Measurements from ENCODE around the gene NPIPB6. TPM values are rescaled to one million over a fixed set of nuclear protein-coding genes. Genes with fewer than 3 reads are reported as not detected.
A peak's percentile ranks its signal among the peaks of the same experiment; 100 is the strongest.
"Not testable (repeated sequence)": the region's sequence is repeated elsewhere in the genome, so short reads cannot be mapped to it uniquely, and the experiment has no call there.

Gene NPIPB6
- polyA plus RNA-seq, result under 1 TPM in 2 of 3 donors, not detected in 1; 0.12 to 0.19 TPM

DNA sequence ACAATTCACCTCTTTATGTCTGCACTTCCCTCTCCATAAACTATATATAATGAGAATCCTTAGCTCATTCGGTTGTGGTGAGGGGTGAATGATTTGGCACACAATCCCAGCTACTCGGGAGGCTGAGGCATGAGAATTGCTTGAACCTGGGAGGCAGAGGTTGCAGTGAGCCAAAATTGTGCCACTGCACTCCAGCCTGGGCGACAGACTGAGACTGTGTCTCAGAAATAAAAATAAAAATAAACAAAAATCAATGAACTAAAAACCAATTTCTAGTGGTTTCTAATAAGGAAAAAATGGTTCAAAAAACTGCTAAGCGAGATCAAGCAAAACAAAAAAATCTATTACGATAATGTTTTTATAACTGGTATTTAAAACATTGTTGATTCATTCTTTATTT is at the start of gene NPIPB6:
TSS of gene NPIPB6 (minus strand) at position 101 of the 400 bp plus-strand sequence. CDS start 686 bp downstream, outside the sequence.
- H3K27me3 Mint-ChIP-seq (ENCODE audit: low read depth in 3 of 3); H3K4me1 Mint-ChIP-seq; H3K27ac Mint-ChIP-seq; H3K4me3 Mint-ChIP-seq; H3K9me3 Mint-ChIP-seq; DNase-seq; H3K36me3 Mint-ChIP-seq: not testable (repeated sequence)

DNA sequence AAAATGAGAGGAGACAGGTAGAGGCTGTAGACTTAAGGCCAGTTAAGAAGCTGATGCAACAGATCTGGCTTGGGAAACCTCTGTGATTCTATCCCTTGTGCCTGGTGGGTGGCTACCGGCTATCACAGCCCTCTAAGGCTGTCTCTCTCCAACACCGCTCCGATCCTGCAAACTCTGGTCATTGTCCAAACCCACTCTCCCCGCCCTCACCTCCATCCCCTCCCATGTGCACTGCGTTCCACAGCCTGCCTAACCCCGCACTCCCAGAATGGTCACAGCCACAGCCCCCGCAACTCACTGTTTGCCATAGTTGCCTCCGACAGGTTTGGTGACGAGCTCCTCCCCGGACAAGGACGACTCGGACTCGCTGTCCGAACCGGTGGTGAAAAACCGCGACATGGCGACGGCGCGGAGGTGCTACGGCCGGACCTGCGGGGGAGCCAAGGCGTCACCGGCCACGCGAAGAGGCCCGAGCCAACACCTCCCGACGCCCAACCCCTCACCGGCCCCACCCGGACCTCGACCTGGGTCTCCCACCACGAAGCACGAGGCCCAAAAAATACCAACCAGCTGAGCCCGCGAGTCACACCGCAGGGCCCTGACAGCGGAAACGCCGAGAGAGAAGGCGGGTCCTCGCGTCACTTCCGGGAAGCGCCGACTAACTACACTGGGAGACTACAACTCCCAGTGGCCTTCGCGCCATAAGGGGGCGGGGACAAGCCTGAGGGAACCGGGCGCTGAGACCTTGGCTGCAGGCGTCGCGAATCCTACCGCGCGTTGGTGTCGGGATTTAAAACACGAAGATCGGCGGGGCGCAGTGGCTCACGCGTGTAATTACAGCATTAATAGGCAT is 40.1 kb upstream of the NPIPB6 start, which contains the start of gene EIF3CL:
TSS of gene EIF3CL (minus strand) at position 622 of the 853 bp plus-strand sequence. CDS start at position 399, 223 bp downstream.
- peak within 1 kb of the TSS in 4 of 5 donors; percentile 25 to 74 (median 48) for H3K4me3 Mint-ChIP-seq
- not testable (repeated sequence) for H3K4me1 Mint-ChIP-seq; H3K9me3 Mint-ChIP-seq; H3K36me3 Mint-ChIP-seq; DNase-seq; H3K27me3 Mint-ChIP-seq (ENCODE audit: low read depth in 3 of 3)
- peak within 1 kb of the TSS in 1 of 6 donors; percentile 69 for H3K27ac Mint-ChIP-seq

DNA sequence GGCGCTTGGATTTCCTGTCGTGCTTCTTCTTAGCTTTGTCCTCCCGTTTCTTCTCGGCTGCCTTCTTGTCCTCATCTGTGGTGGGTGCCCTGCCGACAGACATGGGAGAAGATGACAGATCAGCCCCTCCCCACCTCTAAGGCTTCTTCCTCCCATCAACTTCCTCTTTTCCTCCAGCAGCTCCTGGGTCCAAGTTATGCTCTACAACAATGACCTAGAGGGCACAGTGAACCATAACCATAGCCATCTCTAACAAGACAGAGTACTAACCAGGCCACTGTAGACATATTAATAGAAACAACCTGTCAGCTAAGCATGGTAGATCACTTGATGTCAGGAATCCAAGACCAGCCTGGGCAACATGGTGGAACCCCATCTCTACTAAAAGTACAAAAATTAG is 28.7 kb upstream of the NPIPB6 start:
- not testable (repeated sequence) for H3K4me3 Mint-ChIP-seq; DNase-seq; H3K27ac Mint-ChIP-seq; H3K4me1 Mint-ChIP-seq; H3K27me3 Mint-ChIP-seq (ENCODE audit: low read depth in 3 of 3); H3K9me3 Mint-ChIP-seq; H3K36me3 Mint-ChIP-seq

DNA sequence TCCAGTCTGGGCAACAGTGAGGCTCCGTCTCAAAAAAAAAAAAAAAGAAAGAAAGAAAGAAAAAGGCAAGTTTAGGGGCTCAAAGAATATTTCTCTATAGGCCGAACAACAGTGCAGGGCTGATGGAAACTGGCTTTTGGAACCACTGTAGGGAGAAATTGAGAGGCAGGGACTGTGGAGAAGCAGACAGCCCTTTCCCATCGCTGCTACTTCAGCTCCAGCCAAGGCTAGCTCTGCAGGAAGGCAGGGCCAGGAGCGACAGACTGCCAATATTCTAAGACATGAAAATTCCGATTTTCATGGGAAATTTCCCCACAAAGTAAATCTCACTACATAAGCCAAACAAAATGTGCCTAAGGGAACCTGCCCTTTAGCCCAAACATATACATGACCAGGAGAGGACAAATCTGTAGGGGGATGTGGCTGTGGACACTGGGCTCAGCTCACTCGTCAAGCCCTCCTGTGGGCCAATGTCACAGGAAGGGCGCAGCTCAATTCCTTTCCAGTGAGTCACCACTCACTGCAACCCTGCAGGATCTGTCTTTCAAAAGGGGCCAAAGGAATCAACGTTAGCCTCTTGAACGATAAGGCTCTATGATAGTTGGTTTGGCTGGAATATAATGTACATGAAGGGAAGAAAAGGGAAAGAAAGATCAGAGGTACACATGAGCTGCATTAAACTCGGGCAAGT is 19.0 kb upstream of the NPIPB6 start:
- not testable (repeated sequence) for H3K4me1 Mint-ChIP-seq; H3K27me3 Mint-ChIP-seq (ENCODE audit: low read depth in 3 of 3); DNase-seq; H3K27ac Mint-ChIP-seq; H3K36me3 Mint-ChIP-seq; H3K9me3 Mint-ChIP-seq; H3K4me3 Mint-ChIP-seq

DNA sequence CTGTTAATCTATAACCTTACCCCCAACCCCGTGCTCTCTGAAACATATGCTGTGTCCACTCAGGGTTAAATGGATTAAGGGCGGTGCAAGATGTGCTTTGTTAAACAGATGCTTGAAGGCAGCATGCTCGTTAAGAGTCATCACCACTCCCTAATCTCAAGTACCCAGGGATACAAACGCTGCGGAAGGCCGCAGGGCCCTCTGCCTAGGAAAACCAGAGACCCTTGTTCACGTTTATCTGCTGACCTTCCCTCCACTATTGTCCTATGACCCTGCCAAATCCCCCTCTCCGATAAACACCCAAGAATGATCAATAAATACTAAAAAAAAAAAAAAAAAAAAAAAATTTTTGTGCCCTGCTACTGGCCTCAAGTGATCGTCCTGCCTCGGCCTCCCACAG is 14.5 kb upstream of the NPIPB6 start:
- not testable (repeated sequence) for H3K27me3 Mint-ChIP-seq (ENCODE audit: low read depth in 3 of 3); H3K9me3 Mint-ChIP-seq; H3K4me1 Mint-ChIP-seq; H3K27ac Mint-ChIP-seq; DNase-seq; H3K36me3 Mint-ChIP-seq; H3K4me3 Mint-ChIP-seq

DNA sequence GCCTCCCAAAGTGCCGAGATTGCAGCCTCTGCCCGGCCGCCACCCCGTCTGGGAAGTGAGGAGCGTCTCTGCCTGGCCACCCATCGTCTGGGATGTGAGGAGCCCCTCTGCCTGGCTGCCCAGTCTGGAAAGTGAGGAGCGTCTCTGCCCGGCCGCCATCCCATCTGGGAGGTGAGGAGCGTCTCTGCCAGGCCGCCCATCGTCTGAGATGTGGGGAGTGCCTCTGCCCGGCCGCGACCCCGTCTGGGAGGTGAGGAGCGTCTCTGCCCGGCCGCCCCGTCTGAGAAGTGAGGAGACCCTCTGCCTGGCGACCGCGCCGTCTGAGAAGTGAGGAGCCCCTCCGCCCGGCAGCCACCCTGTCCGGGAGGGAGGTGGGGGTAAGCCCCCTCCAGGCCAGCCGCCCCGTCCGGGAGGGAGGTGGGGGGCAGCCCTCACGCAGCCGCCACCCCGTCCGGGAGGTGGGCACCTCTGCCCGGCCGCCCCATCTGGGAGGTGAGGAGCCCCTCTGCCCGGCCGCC is 13.9 kb upstream of the NPIPB6 start:
- not testable (repeated sequence) for H3K36me3 Mint-ChIP-seq; H3K9me3 Mint-ChIP-seq; H3K27ac Mint-ChIP-seq; H3K27me3 Mint-ChIP-seq (ENCODE audit: low read depth in 3 of 3); H3K4me1 Mint-ChIP-seq; DNase-seq; H3K4me3 Mint-ChIP-seq

DNA sequence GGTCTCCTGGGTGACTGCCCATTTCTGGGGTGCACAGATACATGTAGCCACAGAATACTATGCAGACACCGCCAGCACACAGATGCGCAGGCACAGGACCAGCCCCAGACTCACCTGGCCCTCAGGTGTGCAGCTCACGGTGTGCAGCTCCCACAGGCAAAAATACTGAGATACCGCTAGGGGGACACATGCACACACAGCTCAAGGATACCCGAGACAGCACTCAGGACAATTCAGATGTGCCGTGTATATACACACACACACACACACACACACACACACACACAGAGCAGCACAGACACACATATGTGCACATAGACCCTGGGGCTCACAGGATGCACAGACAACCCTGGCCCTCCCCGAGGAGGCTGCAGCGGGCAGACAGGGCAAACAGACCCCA is 11.8 kb upstream of the NPIPB6 start:
- not testable (repeated sequence) for H3K27ac Mint-ChIP-seq; H3K4me3 Mint-ChIP-seq; H3K4me1 Mint-ChIP-seq; H3K36me3 Mint-ChIP-seq; H3K9me3 Mint-ChIP-seq; H3K27me3 Mint-ChIP-seq (ENCODE audit: low read depth in 3 of 3)
- peak in 1 of 3 donors; percentile 27 for DNase-seq

DNA sequence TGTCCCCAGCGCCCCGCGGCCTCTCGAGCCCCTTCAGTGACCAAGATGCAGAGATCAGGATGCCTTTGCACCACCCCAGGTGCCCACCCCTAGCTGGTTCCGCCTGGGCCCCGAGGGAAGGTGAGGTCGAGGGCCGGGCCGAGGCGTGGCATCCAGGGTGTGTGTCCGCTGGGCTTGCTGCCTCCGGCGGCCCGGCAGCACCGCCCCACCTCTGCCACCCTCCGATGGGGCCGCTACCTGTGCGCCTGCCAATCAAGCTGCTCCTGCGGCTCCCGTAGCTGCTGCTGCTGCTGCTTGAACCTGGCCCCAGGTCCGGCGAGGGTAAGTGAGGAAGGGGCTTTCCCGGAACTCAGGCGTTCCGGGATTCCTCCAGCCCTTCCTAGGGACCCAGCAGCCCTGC is 11.0 kb upstream of the NPIPB6 start:
- not testable (repeated sequence) for H3K27me3 Mint-ChIP-seq (ENCODE audit: low read depth in 3 of 3); DNase-seq; H3K9me3 Mint-ChIP-seq; H3K4me3 Mint-ChIP-seq; H3K27ac Mint-ChIP-seq; H3K4me1 Mint-ChIP-seq; H3K36me3 Mint-ChIP-seq

DNA sequence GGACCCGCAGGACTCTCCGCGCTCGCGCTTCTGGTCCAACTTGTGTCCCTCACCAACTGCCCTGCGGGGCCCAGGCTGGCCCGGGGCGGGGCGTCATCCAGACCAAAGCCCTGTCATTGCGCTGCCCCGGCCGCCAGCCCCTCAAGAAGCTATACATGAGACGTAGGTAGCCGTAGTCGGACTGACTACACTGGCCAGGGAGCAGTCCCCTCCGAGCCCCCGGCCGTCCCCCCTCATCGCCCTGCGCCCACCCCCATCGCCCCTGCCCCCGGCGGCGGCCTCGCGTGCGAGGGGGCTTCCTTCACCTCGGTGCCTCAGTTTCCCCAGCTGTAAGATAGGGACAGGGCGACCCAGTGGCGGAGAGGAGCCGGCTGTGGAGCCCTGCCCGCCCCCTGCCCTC is 4.6 kb upstream of the NPIPB6 start:
- H3K27ac Mint-ChIP-seq; H3K36me3 Mint-ChIP-seq; H3K4me1 Mint-ChIP-seq; DNase-seq; H3K27me3 Mint-ChIP-seq (ENCODE audit: low read depth in 3 of 3); H3K9me3 Mint-ChIP-seq; H3K4me3 Mint-ChIP-seq: not testable (repeated sequence)

DNA sequence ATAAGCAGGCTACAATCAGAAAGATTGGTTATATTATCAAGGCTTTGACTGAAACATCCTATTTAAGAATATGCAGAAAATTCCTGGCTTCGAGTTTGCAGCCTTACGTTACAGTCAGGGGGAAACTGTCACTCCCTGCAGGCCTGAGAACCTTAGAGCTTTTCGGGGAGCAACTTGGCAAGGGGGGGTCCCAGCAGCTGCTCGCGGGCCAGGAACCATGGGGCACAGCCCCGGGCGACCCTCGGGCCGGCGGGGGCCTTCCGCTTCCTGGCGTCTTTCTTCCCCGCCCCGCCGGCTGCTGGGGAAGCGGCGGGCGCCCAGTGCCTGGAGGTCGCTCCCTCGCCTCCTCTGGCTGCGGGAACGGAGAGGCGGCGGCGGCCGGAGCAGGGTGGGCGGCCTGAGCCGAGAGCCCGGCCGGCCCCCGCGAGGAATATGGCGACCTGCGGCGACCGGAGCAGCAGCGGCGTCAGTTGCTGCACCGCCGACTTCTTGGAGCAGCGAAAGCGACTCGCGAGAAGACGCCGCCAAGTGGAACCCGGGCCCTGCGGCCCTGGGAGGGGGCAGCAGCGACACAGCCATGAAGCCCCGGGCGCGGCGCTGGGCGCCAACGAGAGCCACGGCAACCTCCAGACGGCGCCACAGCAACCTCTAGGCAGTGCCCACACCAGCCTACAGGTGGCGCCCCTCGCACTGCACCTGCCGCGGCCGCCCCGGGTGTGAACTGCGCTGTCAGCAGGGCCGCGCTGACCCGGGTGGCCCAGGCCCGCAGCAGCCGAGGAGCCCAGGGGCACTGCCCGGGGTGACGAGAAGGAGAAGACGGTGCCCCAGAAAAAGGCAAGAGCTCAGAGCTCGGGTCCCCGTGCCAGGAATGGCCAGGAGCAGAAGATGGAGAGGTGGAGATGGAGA is 1.2 kb upstream of the NPIPB6 start:
- H3K4me1 Mint-ChIP-seq; H3K4me3 Mint-ChIP-seq; H3K27ac Mint-ChIP-seq; H3K27me3 Mint-ChIP-seq (ENCODE audit: low read depth in 3 of 3); H3K9me3 Mint-ChIP-seq; H3K36me3 Mint-ChIP-seq: not testable (repeated sequence)
- DNase-seq, result peak; percentile 21 to 53 (median 53)

DNA sequence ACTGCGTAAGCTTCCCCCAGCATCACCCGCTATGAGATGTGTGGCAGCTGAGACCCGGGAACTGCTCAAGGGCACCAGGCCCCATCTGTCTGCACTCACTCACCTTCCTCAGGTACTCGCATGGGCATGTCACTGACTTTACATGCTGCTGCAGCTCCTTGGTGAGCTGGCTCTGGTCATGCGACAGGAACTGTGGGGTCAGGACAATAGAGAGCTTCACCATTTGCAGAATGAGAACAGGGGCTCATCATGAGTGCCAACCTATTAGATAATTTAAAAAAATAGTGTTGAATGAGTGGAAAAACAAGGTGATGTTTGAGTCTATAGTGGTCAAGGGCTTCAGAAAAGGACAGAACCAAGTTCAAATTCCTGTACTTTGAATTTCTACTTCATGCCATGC is 708 bp downstream of the NPIPB6 start:
- not testable (repeated sequence) for DNase-seq; H3K36me3 Mint-ChIP-seq; H3K4me1 Mint-ChIP-seq; H3K27me3 Mint-ChIP-seq (ENCODE audit: low read depth in 3 of 3); H3K9me3 Mint-ChIP-seq; H3K4me3 Mint-ChIP-seq; H3K27ac Mint-ChIP-seq

DNA sequence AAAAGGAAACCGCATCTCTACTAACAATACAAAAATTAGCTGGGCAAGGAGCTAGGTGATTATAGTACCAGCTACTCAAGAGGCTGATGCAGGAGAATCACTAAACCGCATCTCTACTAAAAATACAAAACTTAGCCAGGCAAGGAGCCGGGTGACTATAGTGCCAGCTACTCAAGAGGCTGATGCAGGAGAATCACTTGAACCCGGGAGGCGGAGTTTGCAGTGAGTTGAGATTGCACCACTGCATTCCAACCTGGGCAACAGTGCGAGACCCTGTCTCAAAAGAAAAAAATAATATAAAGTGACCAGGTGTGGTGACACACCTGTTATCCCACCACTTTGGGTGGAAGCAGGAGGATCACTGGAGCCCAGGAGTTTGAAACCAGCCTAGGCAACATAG is 25.1 kb downstream of the NPIPB6 start:
- not testable (repeated sequence) for H3K36me3 Mint-ChIP-seq; H3K4me3 Mint-ChIP-seq; H3K4me1 Mint-ChIP-seq; DNase-seq; H3K9me3 Mint-ChIP-seq; H3K27ac Mint-ChIP-seq; H3K27me3 Mint-ChIP-seq (ENCODE audit: low read depth in 3 of 3)

DNA sequence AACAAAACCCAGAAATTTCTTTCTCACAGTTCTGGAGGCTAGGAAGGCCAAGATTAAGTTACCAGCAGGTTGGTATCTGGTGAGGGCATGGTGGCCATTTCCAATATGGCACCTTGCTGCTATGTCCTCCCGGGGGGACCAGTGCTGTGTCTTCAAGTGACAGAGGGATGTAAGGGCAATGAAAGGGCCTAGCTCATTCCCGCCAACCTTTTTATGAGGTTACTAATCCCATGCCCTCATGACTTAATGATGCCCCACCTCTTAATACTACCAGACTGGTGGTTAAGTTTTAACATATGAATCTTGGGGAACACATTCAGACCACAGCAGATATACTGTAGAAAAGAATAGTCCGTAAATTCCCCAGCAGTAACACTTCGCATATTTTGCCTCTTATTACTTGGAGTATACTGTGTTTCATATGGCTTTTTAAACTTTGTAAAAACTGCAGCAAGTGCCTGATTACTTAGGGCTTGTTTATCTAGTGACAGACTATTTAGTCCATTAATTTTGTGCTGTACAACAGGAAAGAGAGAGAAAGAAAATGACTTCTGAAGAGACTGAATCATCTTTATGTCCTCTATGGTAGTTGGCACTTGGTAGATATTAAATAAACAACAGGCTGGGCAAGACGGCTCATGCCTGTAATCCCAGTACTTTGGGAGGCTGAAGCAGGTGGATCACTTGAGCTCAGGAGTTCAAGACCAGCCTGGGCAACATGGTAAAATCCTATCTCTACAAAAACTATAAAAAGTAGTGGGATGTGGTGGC is 26.2 kb downstream of the NPIPB6 start:
- DNase-seq; H3K36me3 Mint-ChIP-seq; H3K4me1 Mint-ChIP-seq; H3K4me3 Mint-ChIP-seq; H3K27ac Mint-ChIP-seq; H3K9me3 Mint-ChIP-seq; H3K27me3 Mint-ChIP-seq (ENCODE audit: low read depth in 3 of 3): not testable (repeated sequence)
